ENCODE measurements around the gene CENPM.
A peak's percentile ranks its signal among the peaks of the same experiment; 100 is the strongest.

Gene CENPM, protein sequence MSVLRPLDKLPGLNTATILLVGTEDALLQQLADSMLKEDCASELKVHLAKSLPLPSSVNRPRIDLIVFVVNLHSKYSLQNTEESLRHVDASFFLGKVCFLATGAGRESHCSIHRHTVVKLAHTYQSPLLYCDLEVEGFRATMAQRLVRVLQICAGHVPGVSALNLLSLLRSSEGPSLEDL

DNA sequence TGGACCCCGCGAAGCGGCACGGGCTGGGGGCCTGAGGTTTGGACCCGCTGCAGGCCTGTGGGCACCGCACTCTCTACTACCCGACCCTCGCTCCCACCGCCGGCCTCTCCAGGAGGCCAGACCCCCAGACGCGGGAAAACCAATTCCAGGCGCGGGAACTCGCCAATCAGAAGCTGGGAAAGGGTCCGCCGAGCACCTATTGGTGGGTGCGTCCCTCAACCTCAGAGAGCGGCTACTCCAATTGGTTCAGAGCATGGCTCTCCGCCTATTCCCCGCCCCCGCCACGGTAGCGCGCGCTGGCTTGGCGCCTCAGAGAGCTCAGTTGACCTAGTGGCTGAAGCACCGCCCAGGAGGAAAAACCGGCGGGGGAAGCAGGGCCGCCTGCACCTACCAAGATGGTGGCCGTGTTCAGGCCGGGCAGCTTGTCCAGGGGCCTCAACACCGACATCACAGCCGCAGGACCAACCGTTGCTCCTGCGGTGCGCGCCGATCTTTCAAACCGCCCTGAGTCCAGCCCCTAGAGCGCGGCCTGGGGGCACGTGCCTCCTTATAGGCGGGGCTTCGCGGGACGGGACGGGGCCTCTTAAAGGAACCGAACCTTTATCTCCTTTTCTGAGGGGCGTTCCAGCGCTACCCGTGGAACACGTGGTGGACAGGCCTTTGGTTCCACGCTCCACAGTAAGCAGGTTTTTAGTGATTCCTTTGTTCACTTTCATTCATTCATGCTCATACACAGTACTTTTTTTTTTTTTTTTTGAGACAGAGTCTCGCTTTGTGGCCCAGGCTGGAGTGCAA is at the start of gene CENPM:
Gene CENPM (minus strand): TSS at position 524 of the 795 bp plus-strand sequence. CDS start 76 bp downstream, at position 448.
- no peaks in the 10 kb centered on the region for H3K27me3 ChIP-seq (ENCODE audit: control insufficient read depth, insufficient read depth, low read length)
- peak within 1 kb of the TSS; percentile 75 for H3K9ac ChIP-seq (ENCODE audit: low read length)
- H3K9me3 ChIP-seq (ENCODE audit: control insufficient read depth, low read length) = no peaks in the 10 kb centered on the region
- H3K4me1 ChIP-seq (ENCODE audit: control insufficient read depth, insufficient read depth, low read length) = peaks cover 34% of the 10 kb centered on the region
- H3K36me3 ChIP-seq (ENCODE audit: control insufficient read depth, insufficient read depth, low read length) = no peaks in the 10 kb centered on the region
- peak within 1 kb of the TSS; percentile 92 for H3K4me3 ChIP-seq (ENCODE audit: low read length)

DNA sequence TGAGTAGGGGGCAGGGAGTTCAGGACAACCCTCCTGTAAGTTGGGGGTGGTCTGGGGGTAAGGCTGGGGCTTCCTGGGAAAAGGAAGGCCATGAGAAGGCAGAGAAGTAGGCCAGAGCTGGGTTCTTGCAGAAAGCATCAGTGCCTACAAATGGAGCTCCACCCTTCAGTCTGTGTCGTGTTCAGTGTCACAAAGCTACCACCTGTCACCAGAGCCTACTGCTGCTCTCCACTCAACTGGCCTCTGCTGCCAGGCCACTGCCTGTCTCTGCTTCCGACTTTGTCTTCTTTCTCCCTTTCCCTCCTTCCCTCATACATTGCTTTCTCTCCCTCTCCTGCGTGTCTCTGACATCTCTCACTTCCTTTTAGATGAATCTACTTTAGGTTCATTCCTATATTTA is 48.3 kb upstream of the CENPM start:
- no peaks in the 10 kb centered on the region for H3K36me3 ChIP-seq (ENCODE audit: control insufficient read depth, insufficient read depth, low read length)
- no peaks in the 10 kb centered on the region for H3K27me3 ChIP-seq (ENCODE audit: control insufficient read depth, insufficient read depth, low read length)
- no peaks in the 10 kb centered on the region for H3K4me1 ChIP-seq (ENCODE audit: control insufficient read depth, insufficient read depth, low read length)
- no peaks in the 10 kb centered on the region for H3K9me3 ChIP-seq (ENCODE audit: control insufficient read depth, low read length)
- H3K9ac ChIP-seq (ENCODE audit: low read length) = no peak overlapping the region
- H3K4me3 ChIP-seq (ENCODE audit: low read length) = no peak overlapping the region

DNA sequence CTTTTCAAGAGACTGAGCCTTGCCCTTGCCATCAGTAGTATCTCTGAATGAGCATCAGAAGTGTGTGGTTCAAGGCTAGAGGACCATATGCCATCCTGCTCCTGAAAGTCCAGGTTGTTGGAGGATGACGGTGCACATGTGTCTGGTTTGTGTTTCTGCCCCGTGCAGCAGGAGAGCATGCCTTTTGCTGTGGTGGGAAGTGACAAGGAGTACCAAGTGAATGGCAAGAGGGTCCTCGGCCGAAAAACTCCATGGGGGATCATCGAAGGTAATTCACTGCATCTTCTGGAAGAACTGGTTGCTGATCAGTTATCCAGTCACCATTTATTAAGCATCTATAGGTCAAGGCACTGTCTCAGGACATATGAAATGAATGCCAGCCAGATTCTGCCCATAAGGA is 45.5 kb upstream of the CENPM start:
- no peaks in the 10 kb centered on the region for H3K9me3 ChIP-seq (ENCODE audit: control insufficient read depth, low read length)
- no peak overlapping the region for H3K4me3 ChIP-seq (ENCODE audit: low read length)
- no peaks in the 10 kb centered on the region for H3K36me3 ChIP-seq (ENCODE audit: control insufficient read depth, insufficient read depth, low read length)
- no peaks in the 10 kb centered on the region for H3K4me1 ChIP-seq (ENCODE audit: control insufficient read depth, insufficient read depth, low read length)
- H3K27me3 ChIP-seq (ENCODE audit: control insufficient read depth, insufficient read depth, low read length) = no peaks in the 10 kb centered on the region
- no peak overlapping the region for H3K9ac ChIP-seq (ENCODE audit: low read length)

DNA sequence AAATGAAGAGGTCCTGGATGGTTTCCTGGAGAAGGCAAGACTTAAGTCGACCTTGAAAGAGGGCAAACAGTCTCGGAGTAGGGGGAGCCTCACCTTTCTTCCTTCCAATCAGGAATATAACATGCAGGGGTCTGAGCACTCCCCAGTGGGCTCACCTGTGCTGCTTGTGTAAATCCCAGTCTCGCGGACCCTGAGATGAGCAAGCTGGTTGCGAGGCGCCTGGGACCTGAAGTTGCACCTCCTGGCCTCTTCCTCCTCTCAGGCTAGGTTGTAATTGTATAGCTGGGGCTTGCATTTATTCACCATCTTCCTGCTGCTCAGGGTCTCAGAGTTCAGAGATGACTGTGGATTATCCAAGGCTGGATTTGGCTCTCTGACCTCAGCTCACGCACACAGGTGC is 44.2 kb upstream of the CENPM start:
- Histone ChIP-seq H3K36me3 (ENCODE audit: control insufficient read depth, insufficient read depth, low read length) (no peaks in the 10 kb centered on the region), H3K4me3 (ENCODE audit: low read length) (no peak overlapping the region), H3K27me3 (ENCODE audit: control insufficient read depth, insufficient read depth, low read length) (no peaks in the 10 kb centered on the region), H3K9me3 (ENCODE audit: control insufficient read depth, low read length) (no peaks in the 10 kb centered on the region), H3K9ac (ENCODE audit: low read length) (no peak overlapping the region), H3K4me1 (ENCODE audit: control insufficient read depth, insufficient read depth, low read length) (no peaks in the 10 kb centered on the region)

DNA sequence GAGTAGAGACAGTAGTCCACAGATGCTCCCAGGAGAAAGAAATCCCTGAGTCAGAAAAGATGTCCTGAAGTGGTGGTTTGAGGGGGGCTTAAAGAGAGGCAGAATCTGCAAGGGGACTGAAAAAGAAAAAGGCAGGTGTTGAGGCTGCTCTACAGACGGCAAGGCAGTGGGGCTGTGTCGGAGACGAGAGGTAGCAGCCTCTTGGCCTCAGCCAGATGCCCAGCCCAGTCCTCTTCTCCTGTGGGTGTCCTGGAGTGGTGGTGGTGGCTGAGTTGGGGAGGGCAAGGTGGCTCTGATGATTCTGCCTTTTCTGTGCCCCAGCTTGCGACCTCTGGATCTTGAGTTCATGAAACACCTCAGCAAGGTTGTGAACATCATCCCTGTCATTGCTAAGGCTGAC is 42.3 kb upstream of the CENPM start:
- Histone ChIP-seq H3K9me3 (ENCODE audit: control insufficient read depth, low read length) (no peaks in the 10 kb centered on the region), H3K27me3 (ENCODE audit: control insufficient read depth, insufficient read depth, low read length) (no peaks in the 10 kb centered on the region), H3K9ac (ENCODE audit: low read length) (no peak overlapping the region), H3K36me3 (ENCODE audit: control insufficient read depth, insufficient read depth, low read length) (no peaks in the 10 kb centered on the region), H3K4me3 (ENCODE audit: low read length) (no peak overlapping the region), H3K4me1 (ENCODE audit: control insufficient read depth, insufficient read depth, low read length) (no peaks in the 10 kb centered on the region)

DNA sequence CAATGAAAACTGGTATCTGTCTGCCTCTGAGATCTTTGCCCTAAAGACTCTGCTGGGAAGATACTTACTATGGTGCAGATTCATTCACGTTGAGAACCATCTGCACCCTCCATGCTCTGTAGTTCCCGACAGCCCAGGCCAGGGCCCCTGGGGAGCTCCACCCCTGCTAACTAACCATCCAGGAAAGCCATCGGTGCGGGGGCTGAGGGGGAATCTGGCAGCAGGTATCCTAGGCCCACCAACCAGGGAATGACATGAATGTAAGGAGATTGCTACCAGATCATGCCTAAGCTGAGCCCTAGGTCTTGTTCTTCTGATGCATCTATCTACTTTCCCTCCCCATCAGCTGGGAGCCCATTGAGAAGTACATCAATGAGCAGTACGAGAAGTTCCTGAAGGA is 40.3 kb upstream of the CENPM start:
- Histone ChIP-seq H3K9ac (ENCODE audit: low read length) (no peak overlapping the region), H3K27me3 (ENCODE audit: control insufficient read depth, insufficient read depth, low read length) (no peaks in the 10 kb centered on the region), H3K4me1 (ENCODE audit: control insufficient read depth, insufficient read depth, low read length) (no peaks in the 10 kb centered on the region), H3K9me3 (ENCODE audit: control insufficient read depth, low read length) (no peaks in the 10 kb centered on the region), H3K36me3 (ENCODE audit: control insufficient read depth, insufficient read depth, low read length) (no peaks in the 10 kb centered on the region), H3K4me3 (ENCODE audit: low read length) (no peak overlapping the region)

DNA sequence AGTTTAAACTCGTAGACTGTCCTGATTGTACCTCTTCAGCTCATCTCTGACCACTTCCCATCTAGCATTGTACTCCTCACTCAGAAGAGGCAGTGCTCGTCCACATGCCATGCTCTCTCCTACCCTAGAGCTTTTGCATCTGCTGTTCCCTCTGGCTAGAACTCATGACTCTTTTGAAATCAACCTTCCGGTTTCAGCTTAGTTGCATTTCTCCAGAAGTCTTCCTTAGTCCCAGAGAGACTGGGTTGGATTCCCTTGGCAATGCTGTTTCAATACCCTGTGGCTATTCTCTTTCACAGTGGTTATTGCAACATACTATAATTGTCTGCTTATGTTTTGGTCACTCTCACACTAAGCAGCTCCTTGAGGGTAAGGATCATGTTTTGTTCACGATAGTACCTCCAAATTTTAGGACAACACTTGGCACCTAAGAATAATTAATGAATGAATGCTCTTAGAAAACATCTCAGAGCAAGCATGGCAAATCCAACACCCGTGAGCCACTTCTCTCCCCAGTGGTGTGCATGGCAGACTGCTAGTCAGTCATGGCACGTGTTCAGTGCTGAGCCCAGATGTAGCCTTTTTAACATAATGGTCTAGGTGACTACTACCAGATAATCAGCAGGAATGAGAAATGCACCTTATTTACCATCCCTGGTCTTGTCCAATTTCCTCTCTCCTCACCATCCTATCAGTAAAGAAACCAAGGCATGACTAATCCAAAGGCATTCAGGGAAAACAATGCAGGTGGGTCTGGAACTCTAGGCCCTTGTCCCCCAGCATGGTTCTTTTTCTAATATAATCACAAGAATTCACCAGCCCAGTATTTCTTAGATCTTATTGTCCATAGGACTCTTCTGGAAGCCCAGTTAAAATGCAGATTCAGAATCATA is 36.8 kb upstream of the CENPM start:
- no peak overlapping the region for H3K4me3 ChIP-seq (ENCODE audit: low read length)
- no peaks in the 10 kb centered on the region for H3K36me3 ChIP-seq (ENCODE audit: control insufficient read depth, insufficient read depth, low read length)
- H3K27me3 ChIP-seq (ENCODE audit: control insufficient read depth, insufficient read depth, low read length) = no peaks in the 10 kb centered on the region
- no peaks in the 10 kb centered on the region for H3K9me3 ChIP-seq (ENCODE audit: control insufficient read depth, low read length)
- H3K9ac ChIP-seq (ENCODE audit: low read length) = no peak overlapping the region
- H3K4me1 ChIP-seq (ENCODE audit: control insufficient read depth, insufficient read depth, low read length) = no peaks in the 10 kb centered on the region

DNA sequence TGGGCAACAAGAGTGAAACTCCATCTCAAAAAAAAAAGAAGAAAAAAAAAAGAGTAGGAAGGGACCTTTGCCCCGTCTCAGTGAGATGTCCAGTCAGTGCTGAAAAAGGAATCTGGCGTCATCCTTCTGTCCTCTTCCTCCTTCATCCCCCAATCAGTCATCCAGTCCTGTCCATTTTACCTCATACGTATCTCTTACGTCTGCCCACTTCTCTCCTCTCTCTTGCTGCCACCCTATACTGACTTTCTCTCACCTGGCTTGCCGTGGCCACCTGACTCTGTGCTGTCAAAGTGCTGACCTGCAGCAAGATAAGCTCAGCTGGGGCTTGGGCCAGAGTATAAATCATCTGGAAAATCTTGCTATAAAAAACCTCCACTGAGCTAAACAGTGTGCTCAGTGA is 35.9 kb upstream of the CENPM start:
- no peaks in the 10 kb centered on the region for H3K4me1 ChIP-seq (ENCODE audit: control insufficient read depth, insufficient read depth, low read length)
- no peaks in the 10 kb centered on the region for H3K36me3 ChIP-seq (ENCODE audit: control insufficient read depth, insufficient read depth, low read length)
- H3K27me3 ChIP-seq (ENCODE audit: control insufficient read depth, insufficient read depth, low read length) = peaks cover 7% of the 10 kb centered on the region

DNA sequence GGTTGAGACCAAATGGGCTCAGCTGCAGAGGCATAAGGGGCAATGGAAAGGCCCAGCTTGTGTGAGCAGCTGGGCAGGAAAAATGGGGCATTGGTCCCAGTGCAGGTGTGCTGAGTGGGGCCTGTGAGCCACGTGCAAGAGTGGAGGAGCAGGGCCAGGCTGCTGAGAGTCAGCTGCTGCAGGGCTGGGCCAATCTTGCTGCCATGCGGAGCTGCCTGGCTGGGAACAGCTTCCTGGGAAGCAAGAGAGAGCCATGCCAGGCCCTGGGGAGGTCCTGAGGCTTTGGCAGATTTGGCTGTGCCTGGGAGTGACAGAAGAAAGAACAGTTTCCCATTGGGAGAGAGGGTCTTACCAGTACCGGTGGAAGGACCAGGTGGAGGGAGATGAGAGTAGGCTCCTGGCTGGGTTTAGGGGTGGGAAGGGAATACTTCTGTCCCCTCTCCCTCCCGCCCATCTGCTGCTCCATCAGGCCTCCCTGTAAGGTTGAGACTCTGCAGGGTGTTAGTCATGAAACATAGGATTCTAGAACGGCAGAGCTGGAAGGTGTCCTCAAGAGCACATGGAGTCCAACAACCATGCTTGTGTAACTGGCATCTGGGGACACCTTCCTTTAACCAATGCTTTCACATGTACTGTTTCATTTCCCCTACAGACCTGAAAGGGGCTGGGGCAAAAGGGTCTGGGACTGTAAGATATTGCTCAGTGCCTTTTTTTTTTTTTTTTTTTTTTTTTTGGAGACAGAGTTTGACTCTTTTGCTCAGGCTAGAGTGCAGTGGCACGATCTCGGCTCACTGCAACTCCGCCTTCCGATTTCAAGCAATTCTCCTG is 32.7 kb upstream of the CENPM start:
- peaks cover 34% of the 10 kb centered on the region for H3K27me3 ChIP-seq (ENCODE audit: control insufficient read depth, insufficient read depth, low read length)
- no peaks in the 10 kb centered on the region for H3K36me3 ChIP-seq (ENCODE audit: control insufficient read depth, insufficient read depth, low read length)
- H3K9me3 ChIP-seq (ENCODE audit: control insufficient read depth, low read length) = no peaks in the 10 kb centered on the region
- H3K4me3 ChIP-seq (ENCODE audit: low read length) = no peak overlapping the region
- H3K4me1 ChIP-seq (ENCODE audit: control insufficient read depth, insufficient read depth, low read length) = peaks cover 9% of the 10 kb centered on the region
- no peak overlapping the region for H3K9ac ChIP-seq (ENCODE audit: low read length)

More for the DNA sequence above, 35.9 kb upstream of the CENPM start:
- Histone ChIP-seq H3K9me3 (ENCODE audit: control insufficient read depth, low read length) (no peaks in the 10 kb centered on the region), H3K4me3 (ENCODE audit: low read length) (no peak overlapping the region), H3K9ac (ENCODE audit: low read length) (no peak overlapping the region)

DNA sequence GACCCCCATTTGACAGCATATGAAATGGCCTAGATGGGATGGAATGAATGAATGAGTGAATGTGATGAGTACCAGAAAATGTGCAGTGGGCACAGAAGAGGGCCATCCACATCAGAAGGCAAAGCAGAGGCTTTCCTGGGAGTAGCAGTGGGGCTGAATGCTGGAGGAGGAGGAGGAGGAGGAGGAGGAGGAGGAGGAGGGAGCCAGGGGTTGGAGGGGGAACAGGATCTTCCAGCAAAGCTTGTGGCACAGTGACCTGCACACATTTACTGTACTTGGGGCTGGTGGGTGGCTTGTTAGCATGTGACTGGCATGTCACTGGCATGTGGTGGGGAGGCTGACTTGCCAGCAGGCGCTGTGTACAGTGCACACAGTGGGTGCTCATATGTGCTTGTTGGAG is 31.8 kb upstream of the CENPM start:
- Histone ChIP-seq H3K9ac (ENCODE audit: low read length) (no peak overlapping the region), H3K4me1 (ENCODE audit: control insufficient read depth, insufficient read depth, low read length) (peaks cover 9% of the 10 kb centered on the region), H3K9me3 (ENCODE audit: control insufficient read depth, low read length) (no peaks in the 10 kb centered on the region), H3K4me3 (ENCODE audit: low read length) (no peak overlapping the region), H3K27me3 (ENCODE audit: control insufficient read depth, insufficient read depth, low read length) (peaks cover 34% of the 10 kb centered on the region), H3K36me3 (ENCODE audit: control insufficient read depth, insufficient read depth, low read length) (no peaks in the 10 kb centered on the region)

DNA sequence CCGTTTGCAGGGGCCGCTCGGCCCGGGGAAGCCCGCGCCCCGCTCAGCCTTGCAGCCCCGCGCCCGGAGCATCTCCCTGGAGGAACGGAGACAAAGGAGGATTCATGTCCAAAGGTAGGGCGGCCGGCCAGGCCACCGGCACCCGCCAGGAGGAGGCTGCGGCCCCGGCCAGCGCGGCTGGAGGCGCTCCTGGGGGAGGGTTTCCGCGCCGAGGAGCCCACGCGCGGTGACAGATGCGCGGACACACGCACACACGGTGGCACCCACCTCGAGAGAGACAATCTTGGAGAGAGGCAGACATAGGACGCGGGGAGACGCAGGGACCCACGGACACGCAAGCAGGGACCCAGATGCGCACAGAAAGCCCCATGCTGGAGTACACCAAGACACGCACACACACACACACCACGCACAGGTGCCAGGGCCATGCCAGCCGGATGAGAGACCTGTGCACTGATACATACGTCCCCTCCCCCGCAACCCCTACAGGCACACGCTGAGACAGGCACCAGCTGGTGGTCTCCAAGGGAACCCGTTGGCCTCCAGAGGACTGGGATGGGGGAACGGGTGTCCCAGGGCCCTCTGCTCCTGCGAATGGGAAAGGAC is 30.1 kb upstream of the CENPM start:
- Histone ChIP-seq H3K27me3 (ENCODE audit: control insufficient read depth, insufficient read depth, low read length) (peaks cover 42% of the 10 kb centered on the region), H3K36me3 (ENCODE audit: control insufficient read depth, insufficient read depth, low read length) (no peaks in the 10 kb centered on the region), H3K4me3 (ENCODE audit: low read length) (no peak overlapping the region), H3K9me3 (ENCODE audit: control insufficient read depth, low read length) (no peaks in the 10 kb centered on the region), H3K9ac (ENCODE audit: low read length) (no peak overlapping the region), H3K4me1 (ENCODE audit: control insufficient read depth, insufficient read depth, low read length) (peaks cover 9% of the 10 kb centered on the region)

Measured in mucosa of stomach (tissue), 1 donor.